ENCODE data around the gene ATF6. TPM values are rescaled to one million over a fixed set of nuclear protein-coding genes. Genes with fewer than 3 reads are reported as not detected.

The ATF6 gene
- polyA plus RNA-seq, 2 of the 4 experiments (the other 2 are of a cell fraction), result 8.6 to 28.0 TPM

DNA sequence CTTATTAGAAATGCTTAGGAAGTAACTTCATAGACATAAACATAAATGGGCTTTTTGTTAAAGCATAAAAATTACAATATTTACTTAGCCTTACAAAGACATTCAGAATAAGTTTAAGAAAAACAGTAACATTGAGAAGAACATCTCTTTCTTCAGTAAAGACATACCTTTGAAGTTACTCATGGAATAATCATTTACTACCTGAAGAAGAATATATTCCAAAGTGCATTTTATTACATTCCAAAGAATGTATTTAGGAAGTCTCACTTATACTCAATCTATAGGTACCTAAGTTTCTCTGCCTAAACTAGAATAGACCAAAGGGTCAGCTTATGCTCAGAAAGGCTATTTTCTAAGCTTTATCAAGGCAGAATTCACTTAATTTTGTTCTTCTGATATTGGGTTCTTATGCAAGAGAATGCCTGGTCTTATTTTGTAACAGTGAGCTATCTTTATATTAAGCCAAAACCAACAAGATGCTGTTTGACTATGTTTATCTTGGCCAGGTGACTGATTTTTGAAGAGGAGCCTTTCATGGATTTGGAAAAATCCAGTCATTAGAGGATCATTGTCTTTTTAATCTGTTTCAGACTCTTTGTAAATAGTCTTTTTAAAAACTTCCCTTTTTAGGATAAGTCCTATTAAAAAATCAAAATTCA, 147.5 kb downstream of the ATF6 start:
- FAIRE-seq, result peak; percentile 49
- Histone ChIP-seq H3K4me3 (no peak overlapping the region), H3K27ac (peak overlapping the region; percentile 51 to 68), H3K4me2 (peak overlapping the region; percentile 72), H3K4me1 (peaks cover 62% of the 10 kb centered on the region), H3K9me3 (no peaks in the 10 kb centered on the region)
- ATAC-seq, result peak; percentile 43 to 62; a peak in 4 of 6 replicates
- POLR2A ChIA-PET, result no interaction called here
- CTCF ChIA-PET, result no interaction called here
- DNase-seq (ENCODE audit: low read depth in 1 of 2, low spot score in 1 of 2), result peak in 1 of 2 experiments; percentile 16
- TF ChIP-seq, protein P1, sequence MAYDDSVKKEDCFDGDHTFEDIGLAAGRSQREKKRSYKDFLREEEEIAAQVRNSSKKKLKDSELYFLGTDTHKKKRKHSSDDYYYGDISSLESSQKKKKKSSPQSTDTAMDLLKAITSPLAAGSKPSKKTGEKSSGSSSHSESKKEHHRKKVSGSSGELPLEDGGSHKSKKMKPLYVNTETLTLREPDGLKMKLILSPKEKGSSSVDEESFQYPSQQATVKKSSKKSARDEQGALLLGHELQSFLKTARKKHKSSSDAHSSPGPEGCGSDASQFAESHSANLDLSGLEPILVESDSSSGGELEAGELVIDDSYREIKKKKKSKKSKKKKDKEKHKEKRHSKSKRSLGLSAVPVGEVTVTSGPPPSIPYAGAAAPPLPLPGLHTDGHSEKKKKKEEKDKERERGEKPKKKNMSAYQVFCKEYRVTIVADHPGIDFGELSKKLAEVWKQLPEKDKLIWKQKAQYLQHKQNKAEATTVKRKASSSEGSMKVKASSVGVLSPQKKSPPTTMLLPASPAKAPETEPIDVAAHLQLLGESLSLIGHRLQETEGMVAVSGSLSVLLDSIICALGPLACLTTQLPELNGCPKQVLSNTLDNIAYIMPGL (CRISPR knock-in tag; IDR thresholded peaks at IDR 0.05; ENCODE audit: borderline replicate concordance), result no peak
- no peak for TF ChIP-seq NR3C1 (IDR thresholded peaks at IDR 0.05)
- no peak for TF ChIP-seq EP300 (IDR thresholded peaks at IDR 0.05)
- peak; percentile 84 for TF ChIP-seq CEBPB (IDR thresholded peaks at IDR 0.05)
- TF ChIP-seq, protein P2, sequence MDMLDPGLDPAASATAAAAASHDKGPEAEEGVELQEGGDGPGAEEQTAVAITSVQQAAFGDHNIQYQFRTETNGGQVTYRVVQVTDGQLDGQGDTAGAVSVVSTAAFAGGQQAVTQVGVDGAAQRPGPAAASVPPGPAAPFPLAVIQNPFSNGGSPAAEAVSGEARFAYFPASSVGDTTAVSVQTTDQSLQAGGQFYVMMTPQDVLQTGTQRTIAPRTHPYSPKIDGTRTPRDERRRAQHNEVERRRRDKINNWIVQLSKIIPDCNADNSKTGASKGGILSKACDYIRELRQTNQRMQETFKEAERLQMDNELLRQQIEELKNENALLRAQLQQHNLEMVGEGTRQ (IDR thresholded peaks at IDR 0.05), result no peak
- TF ChIP-seq HOXB5 (CRISPR knock-in tag; IDR thresholded peaks at IDR 0.05), result no peak
- TF ChIP-seq, protein P3, sequence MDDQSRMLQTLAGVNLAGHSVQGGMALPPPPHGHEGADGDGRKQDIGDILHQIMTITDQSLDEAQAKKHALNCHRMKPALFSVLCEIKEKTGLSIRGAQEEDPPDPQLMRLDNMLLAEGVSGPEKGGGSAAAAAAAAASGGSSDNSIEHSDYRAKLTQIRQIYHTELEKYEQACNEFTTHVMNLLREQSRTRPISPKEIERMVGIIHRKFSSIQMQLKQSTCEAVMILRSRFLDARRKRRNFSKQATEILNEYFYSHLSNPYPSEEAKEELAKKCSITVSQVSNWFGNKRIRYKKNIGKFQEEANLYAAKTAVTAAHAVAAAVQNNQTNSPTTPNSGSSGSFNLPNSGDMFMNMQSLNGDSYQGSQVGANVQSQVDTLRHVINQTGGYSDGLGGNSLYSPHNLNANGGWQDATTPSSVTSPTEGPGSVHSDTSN (IDR thresholded peaks at IDR 0.05), result no peak
- no peak for TF ChIP-seq ESRRA (IDR thresholded peaks at IDR 0.05; ENCODE audit: borderline replicate concordance, low read length)
- TF ChIP-seq CBX2 (IDR thresholded peaks at IDR 0.05; ENCODE audit: borderline replicate concordance, low read depth), result no peak
- TF ChIP-seq, protein P4, sequence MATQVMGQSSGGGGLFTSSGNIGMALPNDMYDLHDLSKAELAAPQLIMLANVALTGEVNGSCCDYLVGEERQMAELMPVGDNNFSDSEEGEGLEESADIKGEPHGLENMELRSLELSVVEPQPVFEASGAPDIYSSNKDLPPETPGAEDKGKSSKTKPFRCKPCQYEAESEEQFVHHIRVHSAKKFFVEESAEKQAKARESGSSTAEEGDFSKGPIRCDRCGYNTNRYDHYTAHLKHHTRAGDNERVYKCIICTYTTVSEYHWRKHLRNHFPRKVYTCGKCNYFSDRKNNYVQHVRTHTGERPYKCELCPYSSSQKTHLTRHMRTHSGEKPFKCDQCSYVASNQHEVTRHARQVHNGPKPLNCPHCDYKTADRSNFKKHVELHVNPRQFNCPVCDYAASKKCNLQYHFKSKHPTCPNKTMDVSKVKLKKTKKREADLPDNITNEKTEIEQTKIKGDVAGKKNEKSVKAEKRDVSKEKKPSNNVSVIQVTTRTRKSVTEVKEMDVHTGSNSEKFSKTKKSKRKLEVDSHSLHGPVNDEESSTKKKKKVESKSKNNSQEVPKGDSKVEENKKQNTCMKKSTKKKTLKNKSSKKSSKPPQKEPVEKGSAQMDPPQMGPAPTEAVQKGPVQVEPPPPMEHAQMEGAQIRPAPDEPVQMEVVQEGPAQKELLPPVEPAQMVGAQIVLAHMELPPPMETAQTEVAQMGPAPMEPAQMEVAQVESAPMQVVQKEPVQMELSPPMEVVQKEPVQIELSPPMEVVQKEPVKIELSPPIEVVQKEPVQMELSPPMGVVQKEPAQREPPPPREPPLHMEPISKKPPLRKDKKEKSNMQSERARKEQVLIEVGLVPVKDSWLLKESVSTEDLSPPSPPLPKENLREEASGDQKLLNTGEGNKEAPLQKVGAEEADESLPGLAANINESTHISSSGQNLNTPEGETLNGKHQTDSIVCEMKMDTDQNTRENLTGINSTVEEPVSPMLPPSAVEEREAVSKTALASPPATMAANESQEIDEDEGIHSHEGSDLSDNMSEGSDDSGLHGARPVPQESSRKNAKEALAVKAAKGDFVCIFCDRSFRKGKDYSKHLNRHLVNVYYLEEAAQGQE (IDR thresholded peaks at IDR 0.05), result no peak
- no peak for TF ChIP-seq ZSCAN20 (CRISPR knock-in tag; IDR thresholded peaks at IDR 0.05)
- peak; percentile 61; the same call in 1 of the 2 replicates for TF ChIP-seq JUNB (IDR thresholded peaks at IDR 0.05)
- no peak for TF ChIP-seq HDAC2 (IDR thresholded peaks at IDR 0.05)
- TF ChIP-seq, protein P5, sequence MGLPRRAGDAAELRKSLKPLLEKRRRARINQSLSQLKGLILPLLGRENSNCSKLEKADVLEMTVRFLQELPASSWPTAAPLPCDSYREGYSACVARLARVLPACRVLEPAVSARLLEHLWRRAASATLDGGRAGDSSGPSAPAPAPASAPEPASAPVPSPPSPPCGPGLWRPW (IDR thresholded peaks at IDR 0.05), result no peak
- TF ChIP-seq BHLHE40 (IDR thresholded peaks at IDR 0.05; ENCODE audit: low read depth, low read length), result no peak

DNA sequence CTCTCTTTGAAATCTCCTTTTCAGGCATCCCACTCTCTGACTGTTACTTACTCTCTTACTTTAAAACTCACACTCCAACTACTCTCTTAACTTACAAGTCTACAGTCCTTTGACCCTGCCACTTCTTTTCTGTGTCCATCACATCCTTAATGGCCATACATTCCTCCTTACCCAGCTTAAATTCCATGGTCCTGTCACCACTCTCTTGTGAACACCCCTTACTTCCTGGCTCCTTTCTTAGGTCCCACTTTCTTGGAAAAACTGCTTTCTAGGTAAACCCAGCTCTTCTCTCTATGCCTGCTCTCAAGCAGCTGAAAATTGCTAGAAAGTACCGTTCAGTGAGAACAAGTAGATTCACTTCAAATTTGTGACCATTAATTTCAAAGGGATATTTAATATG, 148.5 kb downstream of the ATF6 start:
- Histone ChIP-seq H3K4me3 (no peak overlapping the region), H3K27ac (peak overlapping the region; percentile 45 to 68), H3K4me2 (peak overlapping the region; percentile 72), H3K9me3 (no peaks in the 10 kb centered on the region), H3K4me1 (peaks cover 56% of the 10 kb centered on the region)
- FAIRE-seq (no peak), DNase-seq (ENCODE audit: low read depth in 1 of 2, low spot score in 1 of 2) (no peak), ATAC-seq (no peak)
- ChIA-PET CTCF (interaction anchor here (0.6 to 1.5 kb wide), 2 partner anchors 8 to 94 kb away, joined by 3 to 5 read pairs; no protein-coding TSS in a partner anchor), POLR2A (no interaction called here)
- 91% methylated on average over 1 of the region's 1 CpG for WGBS (ENCODE audit: missing lambda C conversion rate)
- no peak for TF ChIP-seq NR3C1 (IDR thresholded peaks at IDR 0.05)
- TF ChIP-seq BHLHE40 (IDR thresholded peaks at IDR 0.05; ENCODE audit: low read depth, low read length), result no peak
- TF ChIP-seq, protein P6, sequence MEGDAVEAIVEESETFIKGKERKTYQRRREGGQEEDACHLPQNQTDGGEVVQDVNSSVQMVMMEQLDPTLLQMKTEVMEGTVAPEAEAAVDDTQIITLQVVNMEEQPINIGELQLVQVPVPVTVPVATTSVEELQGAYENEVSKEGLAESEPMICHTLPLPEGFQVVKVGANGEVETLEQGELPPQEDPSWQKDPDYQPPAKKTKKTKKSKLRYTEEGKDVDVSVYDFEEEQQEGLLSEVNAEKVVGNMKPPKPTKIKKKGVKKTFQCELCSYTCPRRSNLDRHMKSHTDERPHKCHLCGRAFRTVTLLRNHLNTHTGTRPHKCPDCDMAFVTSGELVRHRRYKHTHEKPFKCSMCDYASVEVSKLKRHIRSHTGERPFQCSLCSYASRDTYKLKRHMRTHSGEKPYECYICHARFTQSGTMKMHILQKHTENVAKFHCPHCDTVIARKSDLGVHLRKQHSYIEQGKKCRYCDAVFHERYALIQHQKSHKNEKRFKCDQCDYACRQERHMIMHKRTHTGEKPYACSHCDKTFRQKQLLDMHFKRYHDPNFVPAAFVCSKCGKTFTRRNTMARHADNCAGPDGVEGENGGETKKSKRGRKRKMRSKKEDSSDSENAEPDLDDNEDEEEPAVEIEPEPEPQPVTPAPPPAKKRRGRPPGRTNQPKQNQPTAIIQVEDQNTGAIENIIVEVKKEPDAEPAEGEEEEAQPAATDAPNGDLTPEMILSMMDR (IDR thresholded peaks at IDR 0.05), result no peak
- no peak for TF ChIP-seq RARB (CRISPR knock-in tag; IDR thresholded peaks at IDR 0.05)
- TF ChIP-seq NPAS2 (CRISPR knock-in tag; IDR thresholded peaks at IDR 0.05; ENCODE audit: borderline replicate concordance), result no peak
- TF ChIP-seq, protein P4 (IDR thresholded peaks at IDR 0.05), result no peak
- TF ChIP-seq, protein P7, sequence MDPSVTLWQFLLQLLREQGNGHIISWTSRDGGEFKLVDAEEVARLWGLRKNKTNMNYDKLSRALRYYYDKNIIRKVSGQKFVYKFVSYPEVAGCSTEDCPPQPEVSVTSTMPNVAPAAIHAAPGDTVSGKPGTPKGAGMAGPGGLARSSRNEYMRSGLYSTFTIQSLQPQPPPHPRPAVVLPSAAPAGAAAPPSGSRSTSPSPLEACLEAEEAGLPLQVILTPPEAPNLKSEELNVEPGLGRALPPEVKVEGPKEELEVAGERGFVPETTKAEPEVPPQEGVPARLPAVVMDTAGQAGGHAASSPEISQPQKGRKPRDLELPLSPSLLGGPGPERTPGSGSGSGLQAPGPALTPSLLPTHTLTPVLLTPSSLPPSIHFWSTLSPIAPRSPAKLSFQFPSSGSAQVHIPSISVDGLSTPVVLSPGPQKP (IDR thresholded peaks at IDR 0.05; ENCODE audit: low read depth, low read length), result no peak
- TF ChIP-seq CBX2 (IDR thresholded peaks at IDR 0.05; ENCODE audit: borderline replicate concordance, low read depth), result no peak
- no peak for TF ChIP-seq TFCP2L1 (CRISPR knock-in tag; IDR thresholded peaks at IDR 0.05)
- TF ChIP-seq POLR2AphosphoS2 (conservative IDR thresholded peaks at IDR 0.05; ENCODE audit: low read length), result no peak
